IMR-90 (cell line): ENCODE measurements around the gene CAPZA1.

Experiments
- BHLHE40 ChIP-seq: fragments of 150-350 bp; IDR thresholded peaks from 2 replicates; pipeline ENCODE4 v1.6.1; 2016; ENCODE audit warnings: mild to moderate bottlenecking, low read depth, low read length
- CTCF ChIP-seq: conservative IDR thresholded peaks from 2 replicates; pipeline ENCODE4 v1.5.1; 2012; ENCODE audit warnings: mild to moderate bottlenecking, low read depth, low read length, improper control_type of control experiment
- ELK1 ChIP-seq: fragments of 150-350 bp; IDR thresholded peaks from 2 replicates; pipeline ENCODE4 v1.6.1; 2016; ENCODE audit warnings: low read depth, mild to moderate bottlenecking, low read length, moderate library complexity, borderline replicate concordance
- MAFK ChIP-seq: IDR thresholded peaks from 2 replicates; pipeline ENCODE4 v1.6.1; 2012; ENCODE audit warnings: low read depth, low read length, improper control_type of control experiment
- MAZ ChIP-seq: IDR thresholded peaks from 2 replicates; pipeline ENCODE4 v1.6.1; 2012; ENCODE audit warnings: low read depth, mild to moderate bottlenecking, low read length, improper control_type of control experiment, moderate library complexity, borderline replicate concordance
- POLR2A ChIP-seq: IDR thresholded peaks from 2 replicates; pipeline ENCODE4 v1.6.1; 2012; ENCODE audit warnings: mild to moderate bottlenecking, low read depth, low read length
- RAD21 ChIP-seq: IDR thresholded peaks from 2 replicates; pipeline ENCODE4 v1.6.1; 2012; ENCODE audit warnings: low read length, improper control_type of control experiment
- RCOR1 ChIP-seq: IDR thresholded peaks from 2 replicates; pipeline ENCODE4 v1.6.1; 2012; ENCODE audit warnings: mild to moderate bottlenecking, low read length, improper control_type of control experiment; ENCODE audit not compliant: insufficient replicate concordance
- SMC3 ChIP-seq: fragments of 150-350 bp; IDR thresholded peaks from 2 replicates; pipeline ENCODE4 v1.6.1; 2016; ENCODE audit warnings: low read depth, mild to moderate bottlenecking, antibody characterized with exemption, low read length, moderate library complexity

- TF ChIP-seq CTCF = no peak
- no peak for TF ChIP-seq MAFK
- no peak for TF ChIP-seq RCOR1
- TF ChIP-seq POLR2A = no peak
- TF ChIP-seq BHLHE40 = no peak
- TF ChIP-seq RAD21 = no peak
- TF ChIP-seq ELK1 = no peak
- no peak for TF ChIP-seq SMC3
- TF ChIP-seq MAZ = no peak
Observed at GRCh38 chr1:112699425-112700144, 80.0 kb downstream of the CAPZA1 start.
